DND-41 (cell line): ENCODE results near the gene UTP15.
A peak's percentile ranks its signal among the peaks of the same experiment; 100 is the strongest.

Experiments used
- ATAC-seq: fragments of 200-7000 bp; cut with Tn5 transposase; 3 replicates; pipeline ENCODE4 v1.9.1; 2021; ENCODE audit warnings: low read depth; ENCODE audit not compliant: insufficient read depth
- DNase-seq: peaks from one replicate; pipeline ENCODE4 v3.0.0-alpha.2; 2020
- H2AFZ ChIP-seq: 2 replicates; pipeline ENCODE4 v1.6.0; 2012; ENCODE audit warnings: low read depth, low read length
- H3K27ac ChIP-seq: 2 replicates; pipeline ENCODE4 v1.5.1; 2012; ENCODE audit warnings: low read length, inconsistent platforms
- H3K27me3 ChIP-seq: fragments of 200-600 bp; sonication (generic); 2 replicates; pipeline ENCODE4 v1.6.0; 2012; ENCODE audit warnings: low read length, mild to moderate bottlenecking, inconsistent platforms; ENCODE audit not compliant: insufficient read depth, poor library complexity
- H3K36me3 ChIP-seq: 2 replicates; pipeline ENCODE4 v1.5.1; 2012; ENCODE audit warnings: low read length, inconsistent platforms; ENCODE audit not compliant: insufficient read depth
- H3K4me1 ChIP-seq: 2 replicates; pipeline ENCODE4 v1.5.1; 2012; ENCODE audit warnings: mild to moderate bottlenecking, low read length; ENCODE audit not compliant: insufficient read depth
- H3K4me2 ChIP-seq: 2 replicates; pipeline ENCODE4 v1.6.0; 2012; ENCODE audit warnings: mild to moderate bottlenecking, moderate library complexity, low read length, inconsistent platforms; ENCODE audit not compliant: insufficient read depth
- H3K4me3 ChIP-seq, 2 experiments: fragments of 200-600 bp in 1 of 2; shearing (Covaris generic) in 1 of 2; 2 replicates each; pipeline ENCODE4 v1.5.1; 2012 to 2016; ENCODE audit warnings: inconsistent platforms in 2 of 2, low read length in 2 of 2, mild to moderate bottlenecking in 2 of 2, low read depth in 1 of 2, moderate library complexity in 1 of 2
- H3K79me2 ChIP-seq: 2 replicates; pipeline ENCODE4 v1.6.0; 2012; ENCODE audit warnings: low read length, inconsistent platforms; ENCODE audit not compliant: insufficient read depth
- H3K9ac ChIP-seq: 2 replicates; pipeline ENCODE4 v1.6.0; 2012; ENCODE audit warnings: low read depth, mild to moderate bottlenecking, inconsistent platforms, low read length, moderate library complexity
- H3K9me3 ChIP-seq: 2 replicates; pipeline ENCODE4 v1.5.1; 2012; ENCODE audit warnings: low read length, moderate library complexity, mild to moderate bottlenecking, inconsistent platforms; ENCODE audit not compliant: insufficient read depth, severe bottlenecking
- H4K20me1 ChIP-seq: 2 replicates; pipeline ENCODE4 v1.6.0; 2012; ENCODE audit warnings: low read length; ENCODE audit not compliant: insufficient read depth
- CTCF ChIP-seq: IDR thresholded peaks from 2 replicates; pipeline ENCODE4 v1.5.1; 2012; ENCODE audit warnings: borderline replicate concordance, low read length, moderate library complexity, mild to moderate bottlenecking; ENCODE audit not compliant: poor library complexity, severe bottlenecking; ENCODE audit errors: extremely low read depth
- EZH2 ChIP-seq: IDR thresholded peaks from 3 replicates; pipeline ENCODE4 v1.6.1; 2012; ENCODE audit warnings: borderline replicate concordance, low read depth, mild to moderate bottlenecking, moderate library complexity, low read length, inconsistent platforms; ENCODE audit not compliant: severe bottlenecking

Gene UTP15

GRCh38 chr5:73565139-73565968 lies at the start of gene UTP15, which contains the start of gene ANKRA2:
TSS of gene UTP15 (plus strand) at chr5:73565743. CDS start at chr5:73567345, 1,602 bp downstream.
TSS of gene ANKRA2 (minus strand) at chr5:73565639. CDS start at chr5:73562881, 2,758 bp downstream.
- H3K4me3 ChIP-seq, result peak within 1 kb of the TSS; percentile 90 to 96
- H3K4me2 ChIP-seq, result peak within 1 kb of the TSS; percentile 96
- H3K9ac ChIP-seq, result peak within 1 kb of the TSS; percentile 96
- DNase-seq (peak; percentile 96), ATAC-seq (peak; percentile 90)
- peaks cover 36% of the 10 kb centered on the region for H3K36me3 ChIP-seq
- no peaks in the 10 kb centered on the region for H3K27me3 ChIP-seq
- H2AFZ ChIP-seq, result peak within 1 kb of the TSS; percentile 93
- TF ChIP-seq CTCF, result no peak
- no peak for TF ChIP-seq EZH2
- no peaks in the 10 kb centered on the region for H3K9me3 ChIP-seq
- peak within 1 kb of the TSS; percentile 92 for H3K27ac ChIP-seq
- peaks cover under 1% of the 10 kb centered on the region; the same call in 1 of the 2 replicates for H4K20me1 ChIP-seq
- peaks cover 44% of the 10 kb centered on the region for H3K4me1 ChIP-seq
- H3K79me2 ChIP-seq, result peaks cover 77% of the 10 kb centered on the region

- no peak overlapping the region for H3K9ac ChIP-seq
- peak overlapping the region; percentile 38; the same call in 1 of the 2 replicates for H2AFZ ChIP-seq
- no peak overlapping the region for H3K4me2 ChIP-seq
- H3K79me2 ChIP-seq, result no peaks in the 10 kb centered on the region
- DNase-seq (peak; percentile 74), ATAC-seq (peak; percentile 100)
- H3K4me3 ChIP-seq, result no peak overlapping the region
- H3K36me3 ChIP-seq, result no peaks in the 10 kb centered on the region
- no peaks in the 10 kb centered on the region for H4K20me1 ChIP-seq
- H3K4me1 ChIP-seq, result peaks cover 3% of the 10 kb centered on the region; the same call in 1 of the 2 replicates
- H3K27me3 ChIP-seq, result no peaks in the 10 kb centered on the region
- no peak overlapping the region for H3K27ac ChIP-seq
- TF ChIP-seq EZH2 (no peak), CTCF (peak; percentile 90)
- H3K9me3 ChIP-seq, result no peaks in the 10 kb centered on the region
Measured at GRCh38 chr5:73519531-73520283, 45.8 kb upstream of the UTP15 start.

GRCh38 chr5:73522989-73523388 lies 42.6 kb upstream of the UTP15 start:
- H3K36me3 ChIP-seq, result no peaks in the 10 kb centered on the region
- H3K9me3 ChIP-seq, result no peaks in the 10 kb centered on the region
- no peak overlapping the region for H3K27ac ChIP-seq
- DNase-seq, result no peak
- H3K4me3 ChIP-seq, result no peak overlapping the region
- no peak overlapping the region for H3K9ac ChIP-seq
- no peaks in the 10 kb centered on the region for H3K79me2 ChIP-seq
- peaks cover 3% of the 10 kb centered on the region; the same call in 1 of the 2 replicates for H3K4me1 ChIP-seq
- TF ChIP-seq EZH2, result no peak
- no peak for TF ChIP-seq CTCF
- H3K27me3 ChIP-seq, result peaks cover 3% of the 10 kb centered on the region
- ATAC-seq, result no peak
- H4K20me1 ChIP-seq, result no peaks in the 10 kb centered on the region
- H2AFZ ChIP-seq, result no peak overlapping the region
- no peak overlapping the region for H3K4me2 ChIP-seq
